CD4-positive, alpha-beta T cell treated with Interleukin-6 at 100 ng/mL for 8 hours (primary cell): Measurements from ENCODE around the gene ZNF365.
A peak's percentile ranks its signal among the peaks of the same experiment; 100 is the strongest.
"Not testable (repeated sequence)": the region's sequence is repeated elsewhere in the genome, so short reads cannot be mapped to it uniquely, and the experiment has no call there.

Experiments
- DNase-seq: peaks from one replicate; pipeline ENCODE4 v3.0.0-alpha.2; 2020; ENCODE audit warnings: mixed read lengths, low spot score

ZNF365 gene

DNA sequence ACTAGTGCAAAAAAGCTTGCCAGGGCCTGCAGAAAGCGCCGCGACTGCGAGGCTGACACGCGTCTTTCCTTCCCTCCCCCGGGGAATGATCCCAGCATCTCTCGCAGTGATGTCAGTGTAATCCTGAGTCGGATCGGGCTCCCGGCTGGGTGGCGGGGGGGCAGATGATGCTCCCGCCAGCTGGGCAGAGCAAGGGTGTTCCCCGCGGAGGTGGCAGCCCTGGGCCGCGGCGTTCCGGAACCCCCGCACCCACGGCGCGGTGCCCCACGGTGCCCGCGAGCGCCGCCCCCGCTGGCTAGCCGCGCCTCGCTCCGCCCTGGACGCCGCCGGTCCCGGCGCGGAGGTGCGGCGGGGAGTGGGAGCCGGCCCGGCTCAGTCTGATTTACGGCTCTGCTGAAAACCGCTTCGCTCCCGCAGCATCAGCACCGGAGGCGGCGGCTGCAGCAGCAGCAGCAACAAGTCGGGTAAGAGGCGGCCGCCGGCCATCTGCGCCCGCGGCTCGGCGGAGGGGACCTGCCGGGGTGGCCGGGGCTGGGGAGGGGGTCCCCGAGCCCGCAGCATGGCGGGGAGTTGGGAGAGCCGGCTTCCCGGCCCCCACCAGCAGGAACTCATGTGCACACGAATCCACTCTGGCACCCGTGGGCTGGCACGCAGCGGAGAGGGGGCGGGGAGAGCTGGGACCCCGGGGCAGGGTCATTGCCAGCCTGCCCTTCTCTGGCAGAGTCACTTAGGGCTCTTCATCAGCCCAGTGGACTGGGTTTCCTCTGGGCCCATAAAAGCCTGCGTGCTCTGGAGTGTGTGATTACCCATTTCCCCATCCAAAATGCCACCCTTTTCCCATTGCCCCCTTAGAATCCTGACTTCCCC is at the start of gene ZNF365:
TSS of gene ZNF365 (plus strand) at position 375 of the 867 bp plus-strand sequence. CDS start 1,825 bp downstream, outside the sequence.
- peak; percentile 15 for DNase-seq

DNA sequence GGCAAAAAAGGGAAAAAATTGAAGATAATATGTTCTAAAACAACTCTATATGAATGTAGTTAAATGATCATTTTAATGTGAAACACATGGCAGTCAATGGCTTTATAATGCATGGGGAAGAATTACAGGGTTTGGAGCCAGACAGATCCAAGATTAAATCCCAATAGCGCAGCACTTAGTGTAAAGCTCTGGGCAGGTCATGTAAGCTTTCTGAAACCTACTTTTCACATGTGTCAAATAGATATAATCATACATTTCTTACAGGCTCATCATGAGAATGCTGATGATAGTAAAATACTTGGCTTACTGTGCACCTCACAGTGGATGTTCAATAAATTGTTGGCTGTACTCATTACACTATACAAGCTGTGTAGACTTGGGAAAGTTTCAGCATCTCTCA is 48.0 kb upstream of the ZNF365 start:
- DNase-seq = no peak

- DNase-seq = no peak
Measured at GRCh38 chr10:62327885-62328284, 46.3 kb upstream of the ZNF365 start.

DNA sequence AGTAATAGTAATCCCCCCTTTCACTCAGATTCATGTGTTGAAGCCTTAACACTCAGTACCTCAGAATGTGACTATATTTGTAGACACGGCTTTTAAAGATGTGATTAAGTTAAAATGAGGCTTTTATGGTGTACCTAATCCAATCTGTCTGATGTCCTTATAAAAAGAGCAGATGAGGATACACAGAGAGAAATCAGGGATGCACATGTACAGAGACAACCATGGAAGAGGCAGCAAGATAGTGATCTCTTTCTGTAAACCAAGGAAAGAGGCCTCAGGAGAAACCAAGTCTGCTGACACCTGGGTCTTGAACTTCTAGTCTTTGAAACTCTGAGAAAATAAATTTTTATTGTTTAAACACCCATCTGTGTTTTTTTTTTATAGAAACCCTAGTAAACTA is 44.0 kb upstream of the ZNF365 start:
- DNase-seq = no peak

DNA sequence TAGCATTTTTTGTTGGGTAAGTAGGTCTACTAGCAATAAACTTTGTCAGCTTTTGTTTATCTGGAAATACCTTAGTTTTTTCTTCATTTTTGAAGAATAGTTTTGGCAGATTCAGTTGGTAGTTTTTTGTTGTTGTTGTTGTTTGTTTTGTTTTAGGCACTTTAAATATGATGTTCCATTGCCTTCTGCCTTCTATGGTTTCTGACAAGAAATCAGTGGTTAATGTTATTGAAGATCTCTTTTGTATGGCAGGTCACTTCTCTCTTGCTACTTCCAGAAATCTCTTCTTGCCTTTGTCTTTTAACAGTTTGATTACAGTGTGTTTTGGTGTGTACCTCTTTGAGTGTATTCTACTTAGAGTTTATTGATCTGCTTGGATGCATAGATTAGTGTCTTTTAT is 41.8 kb upstream of the ZNF365 start:
- DNase-seq = no peak

DNA sequence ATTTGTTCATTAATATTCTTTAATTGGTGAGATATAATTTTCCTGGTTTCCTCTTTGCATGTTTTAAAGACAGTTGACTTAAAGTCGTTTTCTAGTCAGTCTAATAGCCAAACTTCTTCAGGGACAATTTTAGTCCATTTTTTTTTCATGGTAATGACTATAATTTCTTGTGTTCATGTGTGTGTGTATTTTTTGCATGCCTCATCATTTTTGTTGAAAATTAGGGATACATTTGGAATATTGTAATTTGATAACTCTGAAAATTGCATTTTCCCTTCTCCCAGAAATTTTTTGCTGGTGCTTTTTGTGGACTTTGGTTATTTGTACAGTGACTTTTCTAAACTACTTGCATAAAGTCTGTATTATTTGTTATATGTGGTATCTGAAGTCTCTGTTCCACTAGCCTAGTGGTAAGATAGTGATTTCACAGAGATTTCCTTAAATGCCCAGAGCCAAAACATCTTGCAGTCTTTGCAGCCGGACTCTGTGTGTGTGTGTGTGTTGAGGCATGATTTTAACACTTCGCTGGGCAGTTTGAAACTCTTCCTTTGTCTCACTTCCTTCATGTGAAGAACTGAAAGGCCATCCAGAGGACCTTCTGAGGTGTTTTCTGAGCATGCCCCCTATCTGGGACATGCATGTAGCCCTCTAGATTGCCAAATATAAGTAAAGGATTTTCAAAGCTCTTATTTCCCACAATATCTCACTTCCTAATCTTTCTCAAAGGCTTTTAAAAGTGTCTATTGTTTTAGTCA is 40.9 kb upstream of the ZNF365 start:
- no peak for DNase-seq

DNA sequence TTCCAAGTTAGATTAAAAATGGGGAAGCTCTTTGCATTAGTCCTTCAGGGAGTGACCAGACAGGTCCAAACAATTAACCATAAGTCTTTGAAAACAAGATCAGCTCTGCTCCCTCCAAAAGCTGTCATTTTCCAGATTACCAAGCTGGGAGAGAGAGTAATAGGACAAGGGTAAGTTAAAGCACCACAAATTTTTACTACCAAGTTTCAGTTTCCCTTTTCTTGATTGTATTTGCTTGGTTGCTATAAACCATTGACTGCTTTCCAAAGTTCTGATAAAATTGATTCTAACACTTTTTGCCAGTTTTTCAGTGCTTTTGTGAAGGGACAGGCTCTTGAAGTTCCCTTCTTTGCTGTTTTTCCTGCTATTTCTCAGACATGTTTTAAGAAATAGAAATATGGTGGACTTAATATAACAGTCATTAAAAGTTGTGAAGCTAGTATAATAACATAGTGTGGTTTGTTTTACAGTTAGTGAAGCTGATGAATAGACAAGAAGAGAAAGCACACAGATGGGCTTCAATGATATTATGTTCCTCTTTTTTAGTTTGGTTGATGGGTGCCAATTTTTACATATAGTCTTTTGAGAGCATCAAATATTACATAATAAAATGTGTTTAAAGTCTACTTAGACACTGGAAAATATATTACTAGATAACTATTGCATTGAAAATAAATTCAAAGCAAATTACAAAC is 40.0 kb upstream of the ZNF365 start:
- no peak for DNase-seq

GRCh38 chr10:62335326-62335725 is 38.8 kb upstream of the ZNF365 start:
- DNase-seq = no peak

- no peak for DNase-seq
Measured at GRCh38 chr10:62336404-62336803, 37.8 kb upstream of the ZNF365 start.

DNA sequence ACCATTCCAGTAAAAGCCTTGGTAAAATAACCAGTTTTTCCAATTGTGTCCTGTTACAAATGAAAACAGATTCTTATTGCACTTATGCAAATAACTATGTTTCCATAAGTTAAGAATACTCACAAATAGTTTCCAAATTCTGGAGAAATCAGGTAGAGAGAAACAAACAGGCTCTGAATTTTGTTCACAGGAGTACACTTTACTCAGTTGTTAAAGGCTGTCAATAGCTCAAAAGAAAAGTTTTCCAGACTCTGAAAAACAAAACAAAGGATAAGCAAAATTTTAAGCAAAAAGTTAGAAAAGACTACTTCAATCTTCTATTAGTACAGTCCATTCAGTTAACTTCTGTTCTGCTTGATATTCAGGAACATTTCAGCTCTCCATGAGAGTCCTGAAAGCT is 32.8 kb upstream of the ZNF365 start:
- no peak for DNase-seq

GRCh38 chr10:62343000-62343399 is 31.2 kb upstream of the ZNF365 start:
- no peak for DNase-seq

DNA sequence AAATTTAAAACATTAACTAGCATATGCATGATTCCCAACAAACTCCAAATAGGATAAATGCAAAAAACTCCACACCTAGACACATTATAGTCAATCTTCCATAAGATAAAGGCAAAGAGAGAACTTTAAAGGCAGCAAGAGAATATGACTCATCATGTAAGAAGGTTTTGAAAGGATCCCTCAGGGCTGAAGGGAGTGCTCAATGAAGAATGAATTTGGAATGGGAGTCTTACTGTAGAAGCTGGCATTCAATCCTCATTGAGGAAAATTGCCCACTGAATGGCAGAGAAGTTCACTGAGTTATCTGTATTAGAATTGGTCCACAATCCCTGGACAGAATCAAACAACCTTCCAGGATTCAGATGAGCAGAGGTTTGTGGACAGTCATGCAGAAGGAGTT is 26.1 kb upstream of the ZNF365 start:
- DNase-seq = no peak

DNA sequence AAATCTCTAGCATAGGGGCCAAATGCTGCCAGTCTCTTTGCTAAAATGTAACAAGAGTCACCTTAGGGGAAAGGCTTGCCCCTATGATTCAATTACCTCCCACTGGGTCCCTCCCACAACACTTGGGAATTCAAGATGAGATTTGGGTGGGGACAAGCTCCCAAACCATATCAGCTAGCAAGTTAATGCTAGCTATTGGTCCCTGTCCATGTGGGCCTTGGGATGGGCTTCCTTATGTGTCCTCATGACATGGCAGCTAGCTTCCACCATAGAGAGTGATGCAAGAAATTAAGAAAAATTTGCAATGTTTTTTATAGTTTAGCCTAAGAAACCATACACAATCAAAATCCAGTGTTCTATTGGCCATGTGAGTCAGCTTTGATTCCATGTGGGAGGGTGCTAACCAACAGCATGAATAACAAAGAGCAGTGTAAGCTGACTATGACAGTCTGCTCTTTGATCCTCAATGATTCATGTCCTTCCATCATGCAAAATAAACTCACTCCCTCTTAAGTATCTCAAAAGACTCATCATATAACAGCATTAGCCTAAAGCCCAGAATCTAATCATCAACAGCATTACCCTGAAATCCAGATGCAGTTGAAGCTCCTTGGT is 21.7 kb upstream of the ZNF365 start:
- DNase-seq = peak; percentile 5

DNA sequence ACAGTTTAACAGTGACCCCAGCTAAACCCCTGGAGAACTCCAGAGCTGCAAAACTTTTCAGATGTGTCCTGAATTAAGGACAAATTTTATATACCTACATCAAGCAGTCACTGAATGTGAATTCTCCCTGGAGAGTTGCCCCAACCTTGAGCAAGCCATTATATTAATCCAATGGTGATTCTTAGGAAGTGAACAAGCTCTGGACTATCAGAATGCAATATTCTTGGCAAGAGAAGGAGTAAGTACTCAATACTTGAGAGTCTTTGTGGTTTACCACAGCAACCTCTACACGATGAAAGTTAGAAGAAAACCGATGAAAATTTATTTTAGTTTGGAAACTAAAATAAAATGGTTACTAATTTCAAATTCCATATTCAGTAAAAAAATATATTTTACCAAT is 19.3 kb upstream of the ZNF365 start:
- DNase-seq = no peak

DNA sequence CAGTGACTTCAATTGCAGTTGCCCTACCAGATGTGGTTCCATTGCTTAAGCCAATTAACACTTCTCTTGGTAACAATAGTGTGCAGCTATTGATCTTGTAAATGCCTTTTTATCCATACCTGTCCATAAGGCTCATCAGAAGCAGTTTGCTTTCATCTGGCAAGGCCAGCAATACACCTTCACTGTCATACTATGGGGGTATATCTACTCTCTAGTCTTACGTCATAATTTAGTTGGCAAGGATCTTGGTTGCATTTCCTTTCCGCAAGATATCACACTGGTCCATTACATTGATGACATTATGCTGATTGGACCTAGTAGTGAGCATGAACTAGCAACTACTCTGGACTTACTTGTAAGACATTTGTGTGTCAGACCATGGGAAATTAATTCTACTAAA is 17.7 kb upstream of the ZNF365 start:
- no peak for DNase-seq

DNA sequence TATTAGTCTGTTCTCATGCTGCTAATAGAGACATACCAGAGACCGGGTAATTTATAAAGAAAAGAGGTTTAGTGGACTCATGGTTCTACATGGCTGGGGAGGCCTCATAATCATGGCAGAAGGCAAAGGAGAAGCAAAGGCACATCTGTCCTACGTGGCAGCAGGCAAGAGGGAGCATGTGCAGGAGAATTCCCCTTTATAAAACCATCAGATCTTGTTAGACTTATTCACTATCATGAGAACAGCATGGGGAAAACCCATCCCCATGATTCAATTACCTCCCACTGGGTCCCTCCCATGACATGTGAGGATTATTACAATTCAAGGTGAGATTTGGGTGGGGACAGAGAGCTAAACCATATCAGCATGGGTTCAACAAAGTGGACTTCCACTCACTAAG is 16.0 kb upstream of the ZNF365 start:
- DNase-seq = not testable (repeated sequence)

GRCh38 chr10:62373639-62373994 is 552 bp upstream of the ZNF365 start:
- no peak for DNase-seq

- peak; percentile 18 for DNase-seq
Measured at GRCh38 chr10:62374862-62375710, 917 bp downstream of the ZNF365 start.

GRCh38 chr10:62376071-62377025 is 2.2 kb downstream of the ZNF365 start:
- DNase-seq = no peak

DNA sequence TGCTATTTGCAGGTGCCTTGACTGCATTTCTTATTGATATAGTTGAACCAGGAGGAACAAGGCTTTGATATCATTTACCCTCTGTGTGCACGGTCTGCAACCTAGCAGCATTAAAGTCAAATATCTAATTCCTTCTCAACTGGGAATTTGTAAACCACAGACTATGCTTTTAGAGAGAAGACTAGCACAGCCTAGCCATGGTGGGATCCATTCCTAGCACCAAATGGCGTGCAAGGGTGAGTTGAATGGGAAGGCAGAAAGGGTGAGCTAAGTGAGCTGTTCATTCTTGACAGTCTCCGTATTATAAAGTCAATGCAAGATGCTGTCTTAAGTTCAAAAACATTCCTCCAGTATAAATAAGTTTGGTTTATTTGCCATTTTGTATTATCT is 2.9 kb downstream of the ZNF365 start:
- DNase-seq = no peak
